GM18951 (cell line): Measurements from ENCODE around the gene CCDC178.

ENCODE experiments used
- POLR2A ChIP-seq: IDR thresholded peaks from 4 replicates; pipeline ENCODE4 v1.6.1; 2011; ENCODE audit warnings: mild to moderate bottlenecking; ENCODE audit not compliant: insufficient read length, insufficient read depth; ENCODE audit errors: extremely low read depth
- in situ Hi-C: fragments of 300-500 bp; cut with MboI; formaldehyde crosslinking; loops from one replicate; pipeline ENCODE4 v1.12.0; 2022; ENCODE audit warnings: low sequenced_read_pairs, mixed read lengths, inconsistent platforms; ENCODE audit not compliant: unreplicated experiment

Gene CCDC178

GRCh38 chr18:33317640-33318039 lies 122.9 kb downstream of the CCDC178 start:
- no peak for TF ChIP-seq POLR2A
- in situ Hi-C loops, result no loop called here

GRCh38 chr18:33316146-33316587 lies 124.4 kb downstream of the CCDC178 start:
- TF ChIP-seq POLR2A, result no peak
- in situ Hi-C loops, result no loop called here

- TF ChIP-seq POLR2A, result no peak
- in situ Hi-C loops, result no loop called here
These were observed 133.0 kb downstream of the CCDC178 start for GRCh38 chr18:33307520-33307919.

GRCh38 chr18:33304277-33304676 lies 136.2 kb downstream of the CCDC178 start:
- in situ Hi-C loops, result no loop called here
- TF ChIP-seq POLR2A, result no peak

GRCh38 chr18:33291539-33291938 lies 149.0 kb downstream of the CCDC178 start:
- no peak for TF ChIP-seq POLR2A
- in situ Hi-C loops, result no loop called here

- TF ChIP-seq POLR2A, result no peak
- in situ Hi-C loops, result no loop called here
These were observed 152.3 kb downstream of the CCDC178 start for GRCh38 chr18:33288082-33288716.

GRCh38 chr18:33282709-33283333 lies 157.7 kb downstream of the CCDC178 start:
- TF ChIP-seq POLR2A, result no peak
- in situ Hi-C loops, result no loop called here

- TF ChIP-seq POLR2A, result no peak
- in situ Hi-C loops, result no loop called here
These were observed 158.4 kb downstream of the CCDC178 start for GRCh38 chr18:33282142-33282541.

- no peak for TF ChIP-seq POLR2A
- in situ Hi-C loops, result no loop called here
These were observed 163.1 kb downstream of the CCDC178 start for GRCh38 chr18:33277431-33277830.

- in situ Hi-C loops, result no loop called here
- TF ChIP-seq POLR2A, result no peak
These were observed 164.7 kb downstream of the CCDC178 start for GRCh38 chr18:33275843-33276242.

- in situ Hi-C loops, result no loop called here
- TF ChIP-seq POLR2A, result no peak
These were observed 170.2 kb downstream of the CCDC178 start for GRCh38 chr18:33270297-33270696.

- no peak for TF ChIP-seq POLR2A
- in situ Hi-C loops, result no loop called here
These were observed 171.3 kb downstream of the CCDC178 start for GRCh38 chr18:33269223-33269622.

- in situ Hi-C loops, result no loop called here
- no peak for TF ChIP-seq POLR2A
These were observed 176.0 kb downstream of the CCDC178 start for GRCh38 chr18:33264566-33264965.

- no peak for TF ChIP-seq POLR2A
- in situ Hi-C loops, result no loop called here
These were observed 201.2 kb downstream of the CCDC178 start for GRCh38 chr18:33239298-33239697.
